Measurements from ENCODE around the gene BTBD1.
"Not testable (repeated sequence)": the region's sequence is repeated elsewhere in the genome, so short reads cannot be mapped to it uniquely, and the experiment has no call there.

Gene BTBD1

GRCh38 chr15:83016906-83017305 is 50.1 kb downstream of the BTBD1 start:
- no peak for TF ChIP-seq CTCF (IDR thresholded peaks at IDR 0.05; ENCODE audit: extremely low read depth, missing control alignments)
- no peak for DNase-seq (ENCODE audit: low spot score)

GRCh38 chr15:83015361-83015760 is 51.7 kb downstream of the BTBD1 start:
- TF ChIP-seq CTCF (IDR thresholded peaks at IDR 0.05; ENCODE audit: extremely low read depth, missing control alignments): no peak

GRCh38 chr15:83014205-83014653 is 52.8 kb downstream of the BTBD1 start:
- no peak for TF ChIP-seq CTCF (IDR thresholded peaks at IDR 0.05; ENCODE audit: extremely low read depth, missing control alignments)
- no peak for DNase-seq (ENCODE audit: low spot score)

More at GRCh38 chr15:83015361-83015760, 51.7 kb downstream of the BTBD1 start:
- no peak for DNase-seq (ENCODE audit: low spot score)

- DNase-seq (ENCODE audit: low spot score): no peak
- TF ChIP-seq CTCF (IDR thresholded peaks at IDR 0.05; ENCODE audit: extremely low read depth, missing control alignments): no peak
Observed at GRCh38 chr15:83012636-83013035, 54.4 kb downstream of the BTBD1 start.

GRCh38 chr15:83012076-83012426 is 55.0 kb downstream of the BTBD1 start:
- TF ChIP-seq CTCF (IDR thresholded peaks at IDR 0.05; ENCODE audit: extremely low read depth, missing control alignments): no peak
- DNase-seq (ENCODE audit: low spot score): no peak

- DNase-seq (ENCODE audit: low spot score): peak; percentile 94
- TF ChIP-seq CTCF (IDR thresholded peaks at IDR 0.05; ENCODE audit: extremely low read depth, missing control alignments): peak; percentile 77
Observed at GRCh38 chr15:83011271-83012075, 55.6 kb downstream of the BTBD1 start, which contains the start of gene C15orf40. C15orf40 (minus strand) TSS chr15:83011639; CDS start chr15:83011607, 32 bp downstream.

- peak; percentile 84 for DNase-seq (ENCODE audit: low spot score)
Observed at GRCh38 chr15:83010709-83011270, 56.3 kb downstream of the BTBD1 start.

GRCh38 chr15:83000672-83001031 is 66.4 kb downstream of the BTBD1 start:
- DNase-seq (ENCODE audit: low spot score): not testable (repeated sequence)

More at GRCh38 chr15:83010709-83011270, 56.3 kb downstream of the BTBD1 start:
- TF ChIP-seq CTCF (IDR thresholded peaks at IDR 0.05; ENCODE audit: extremely low read depth, missing control alignments): peak; percentile 93

Measured in GM20000 (cell line).